Measurements from ENCODE around the gene RAPGEF1. TPM values are rescaled to one million over a fixed set of nuclear protein-coding genes. Genes with fewer than 3 reads are reported as not detected.

RAPGEF1 gene
- total and polyA plus RNA-seq, 2 of the 13 experiments (the other 11 are each of a cell fraction or from before 2014, with no cell fraction given), result 21.2 to 38.9 TPM

DNA sequence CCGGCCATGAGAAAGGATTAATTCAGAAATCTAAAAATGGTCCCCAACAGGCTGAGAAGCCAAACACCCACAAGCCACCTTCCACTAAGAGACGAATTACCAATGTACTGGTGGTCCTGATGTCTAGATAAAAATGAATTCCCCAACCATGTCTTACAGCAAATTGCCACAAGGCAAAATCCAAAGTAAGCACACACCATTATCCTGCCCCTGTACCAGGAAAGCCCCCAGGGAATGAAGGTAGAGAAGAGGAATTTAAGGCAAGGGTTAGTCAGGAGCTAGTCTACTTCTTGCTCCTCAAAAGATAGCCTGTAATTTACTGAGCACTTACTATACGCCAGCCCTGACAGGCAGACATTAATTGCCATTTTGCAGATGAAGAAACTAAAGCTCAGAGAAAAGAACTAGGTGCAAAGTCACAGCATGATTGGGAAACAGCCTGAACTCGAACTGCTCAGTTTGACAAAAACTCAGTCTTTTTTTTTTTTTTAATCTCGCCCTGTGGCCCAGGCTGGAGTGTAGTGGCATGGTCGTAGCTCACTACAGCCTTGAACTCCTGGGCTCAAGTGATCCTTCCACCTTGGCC lies 64.3 kb downstream of the RAPGEF1 start:
- no peaks in the 10 kb centered on the region; the same call in 1 of the 2 replicates for H4K20me1 ChIP-seq (ENCODE audit: insufficient read depth, low read length)
- FAIRE-seq (peak; percentile 23), ATAC-seq (no peak), DNase-seq (ENCODE audit: low spot score) (no peak)
- intact Hi-C loops (cut with micrococcal nuclease; ENCODE audit: unreplicated experiment), result no loop called here
- no peak overlapping the region for H3K4me2 ChIP-seq (ENCODE audit: low read depth, low read length)
- 0 out of 5 replicates have a peak, but pooled peaks cover 0 to 1% of the 10 kb centered on the region in 2 experiments for H3K36me3 ChIP-seq (replicated peaks in 1 of 2; ENCODE audit: control insufficient read depth in 1 of 2, insufficient read depth in 2 of 2, low read length in 2 of 2)
- no peak overlapping the region for H3K9ac ChIP-seq (ENCODE audit: insufficient read depth, low read depth, low read length)
- POLR2A ChIA-PET, result interaction anchor here (1.0 kb wide), 1 partner anchor 26 kb away, joined by 3 read pairs; no protein-coding TSS in a partner anchor
- peaks cover 56% of the 10 kb centered on the region for H3K4me1 ChIP-seq (ENCODE audit: insufficient read depth, low read length)
- peak overlapping the region; percentile 2 for H3K27ac ChIP-seq (ENCODE audit: extremely low read length, insufficient read depth, low read length)
- CTCF ChIA-PET (ENCODE audit: low intra/inter-chr PET ratio, low total read pairs), result no interaction called here
- no TSS peak for BruUV-seq (replicated peaks)
- WGBS (ENCODE audit: low lambda C conversion rate), result 72% methylated on average over 6 of the region's 6 CpGs
- no peak overlapping the region for H2AFZ ChIP-seq (ENCODE audit: low read length)
- in situ Hi-C loops (cut with HindIII; ENCODE audit: extremely low pct_ligation_motif_present, low pct_unique_long_range_greater_than_20kb), result no loop called here
- peaks cover 30% of the 10 kb centered on the region for H3K79me2 ChIP-seq (ENCODE audit: insufficient read depth, low read length)
- no peaks in the 10 kb centered on the region for H3K27me3 ChIP-seq (ENCODE audit: control insufficient read depth in 1 of 2, insufficient read depth in 2 of 2, low read length in 2 of 2)
- no peak overlapping the region for H3K4me3 ChIP-seq (replicated peaks in 1 of 3; ENCODE audit: insufficient read depth in 1 of 3, low read depth in 2 of 3, low read length in 3 of 3)
- no peaks in the 10 kb centered on the region for H3K9me3 ChIP-seq (ENCODE audit: low read length)
- TF ChIP-seq ZMYM3 (CRISPR knock-in tag; IDR thresholded peaks at IDR 0.05) (0 out of 2 replicates have a peak, but pooled peaks have one; percentile 24), ZMYM2 (CRISPR knock-in tag; IDR thresholded peaks at IDR 0.05) (peak; percentile 70; the same call in 1 of the 2 replicates), PPARG (CRISPR knock-in tag; conservative IDR thresholded peaks at IDR 0.05) (0 out of 2 replicates have a peak, but pooled peaks have one; percentile 22), CEBPG (CRISPR knock-in tag; IDR thresholded peaks at IDR 0.05) (peak; percentile 36; the same call in 1 of the 2 replicates), HNF4A (CRISPR knock-in tag; IDR thresholded peaks at IDR 0.05) (peak; percentile 71), ZNF629 (CRISPR knock-in tag; conservative IDR thresholded peaks at IDR 0.05) (peak; percentile 84), NR2F2 (IDR thresholded peaks at IDR 0.05; ENCODE audit: borderline replicate concordance, low read depth) (no peak), CTCF (CRISPR knock-in tag; IDR thresholded peaks at IDR 0.05) (no peak), CEBPB (IDR thresholded peaks at IDR 0.05; ENCODE audit: borderline replicate concordance, low read depth, low read length) (peak; percentile 54; the same call in 1 of the 2 replicates)
- TF ChIP-seq, protein P1, sequence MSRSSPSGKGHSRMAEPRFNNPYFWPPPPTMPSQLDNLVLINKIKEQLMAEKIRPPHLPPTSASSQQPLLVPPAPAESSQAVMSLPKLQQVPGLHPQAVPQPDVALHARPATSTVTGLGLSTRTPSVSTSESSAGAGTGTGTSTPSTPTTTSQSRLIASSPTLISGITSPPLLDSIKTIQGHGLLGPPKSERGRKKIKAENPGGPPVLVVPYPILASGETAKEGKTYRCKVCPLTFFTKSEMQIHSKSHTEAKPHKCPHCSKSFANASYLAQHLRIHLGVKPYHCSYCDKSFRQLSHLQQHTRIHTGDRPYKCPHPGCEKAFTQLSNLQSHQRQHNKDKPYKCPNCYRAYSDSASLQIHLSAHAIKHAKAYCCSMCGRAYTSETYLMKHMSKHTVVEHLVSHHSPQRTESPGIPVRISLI (CRISPR knock-in tag; IDR thresholded peaks at IDR 0.05; ENCODE audit: borderline replicate concordance), result peak; percentile 74
